SK-N-SH treated with all-trans-retinoic acid at 6 μM for 48 hours (cell line): ENCODE results near the gene SAP30L.

Experiments used
- ARNTL ChIP-seq: fragments of 450-650 bp; formaldehyde crosslinking; IDR thresholded peaks from 2 replicates; pipeline ENCODE4 v1.5.0; 2020; ENCODE audit warnings: low read depth, mild to moderate bottlenecking, moderate library complexity, borderline replicate concordance
- CREB5 ChIP-seq: fragments of 250-450 bp; sonication (Bioruptor Pico); IDR thresholded peaks from 2 replicates; pipeline ENCODE4 v1.5.1; 2020; ENCODE audit warnings: low read depth, mild to moderate bottlenecking, moderate library complexity
- CSDC2 ChIP-seq: fragments of 250-450 bp; sonication (Bioruptor Pico); IDR thresholded peaks from 2 replicates; pipeline ENCODE4 v1.5.0; 2020; ENCODE audit warnings: mild to moderate bottlenecking, moderate library complexity
- ESRRG ChIP-seq: fragments of 250-450 bp; sonication (Bioruptor Pico); IDR thresholded peaks from 2 replicates; pipeline ENCODE4 v1.6.1; 2021; ENCODE audit warnings: mild to moderate bottlenecking
- ISL1 ChIP-seq: fragments of 250-450 bp; sonication (Bioruptor Pico); IDR thresholded peaks from 2 replicates; pipeline ENCODE4 v2.1.2; 2022; ENCODE audit warnings: mild to moderate bottlenecking, moderate library complexity
- OSR1 ChIP-seq: fragments of 250-450 bp; sonication (Bioruptor Pico); IDR thresholded peaks from 2 replicates; pipeline ENCODE4 v1.8.0; 2022; ENCODE audit warnings: moderate library complexity, mild to moderate bottlenecking, inconsistent platforms
- PATZ1 ChIP-seq: fragments of 250-450 bp; sonication (Bioruptor Pico); IDR thresholded peaks from 2 replicates; pipeline ENCODE4 v1.8.0; 2020; ENCODE audit warnings: mild to moderate bottlenecking, moderate library complexity, borderline replicate concordance
- RARB ChIP-seq: fragments of 250-450 bp; sonication (Bioruptor Pico); IDR thresholded peaks from 2 replicates; pipeline ENCODE4 v1.8.0; 2021; ENCODE audit warnings: mild to moderate bottlenecking, moderate library complexity
- SNAI2 ChIP-seq: fragments of 250-450 bp; sonication (Bioruptor Pico); IDR thresholded peaks from 2 replicates; pipeline ENCODE4 v1.5.0; 2020; ENCODE audit warnings: mild to moderate bottlenecking, moderate library complexity
- TOX ChIP-seq: fragments of 250-450 bp; sonication (Bioruptor Pico); IDR thresholded peaks from 2 replicates; pipeline ENCODE4 v1.8.0; 2021; ENCODE audit warnings: mild to moderate bottlenecking, moderate library complexity, borderline replicate concordance
- ZFP3 ChIP-seq: fragments of 250-450 bp; sonication (Bioruptor Pico); IDR thresholded peaks from 2 replicates; pipeline ENCODE4 v1.5.0; 2020; ENCODE audit warnings: mild to moderate bottlenecking, moderate library complexity
- ZFP30 ChIP-seq: fragments of 450-650 bp; formaldehyde crosslinking; IDR thresholded peaks from 2 replicates; pipeline ENCODE4 v1.5.0; 2022; ENCODE audit warnings: mild to moderate bottlenecking, moderate library complexity
- ZNF70 ChIP-seq: fragments of 450-650 bp; formaldehyde crosslinking; IDR thresholded peaks from 2 replicates; pipeline ENCODE4 v1.5.0; 2020; ENCODE audit warnings: mild to moderate bottlenecking, moderate library complexity

GRCh38 chr5:154484393-154485095 is 38.7 kb downstream of the SAP30L start:
- TF ChIP-seq ARNTL (CRISPR knock-in tag): no peak
- TF ChIP-seq ZNF70 (CRISPR knock-in tag): no peak
- TF ChIP-seq SNAI2 (CRISPR knock-in tag): no peak
- no peak for TF ChIP-seq ZFP3
- TF ChIP-seq CSDC2: no peak
- TF ChIP-seq RARB (CRISPR knock-in tag): no peak
- no peak for TF ChIP-seq CREB5
- TF ChIP-seq OSR1 (CRISPR knock-in tag): no peak
- no peak for TF ChIP-seq ESRRG (CRISPR knock-in tag)
- TF ChIP-seq PATZ1 (CRISPR knock-in tag): no peak
- no peak for TF ChIP-seq TOX
- TF ChIP-seq ZFP30 (CRISPR knock-in tag): no peak
- no peak for TF ChIP-seq ISL1
